Stimulated activated CD4-positive, alpha-beta T cell treated with anti-CD3 and anti-CD28 coated beads, TNF-alpha, amount 100 ng/mL, for 1 hour (primary cell): ENCODE results near the gene ATP2B2.

Experiments
- DNase-seq, 3 donors: peaks; one replicate each; pipeline ENCODE4 v3.0.0-alpha.2; 2020; ENCODE audit warnings: low read depth in 3 of 3, low spot score in 1 of 3

The ATP2B2 gene

GRCh38 chr3:10404377-10404776 is 101.0 kb downstream of the ATP2B2 start:
- no peak for DNase-seq

GRCh38 chr3:10401990-10402761 is 103.2 kb downstream of the ATP2B2 start:
- no peak for DNase-seq

- no peak for DNase-seq
These were observed 104.5 kb downstream of the ATP2B2 start for GRCh38 chr3:10400749-10401495.

GRCh38 chr3:10400050-10400748 is 105.2 kb downstream of the ATP2B2 start:
- DNase-seq: no peak

- DNase-seq: no peak
These were observed 105.8 kb downstream of the ATP2B2 start for GRCh38 chr3:10399634-10400033.

GRCh38 chr3:10398341-10398740 is 107.0 kb downstream of the ATP2B2 start:
- no peak for DNase-seq

GRCh38 chr3:10397879-10398278 is 107.5 kb downstream of the ATP2B2 start:
- DNase-seq: no peak

- no peak for DNase-seq
These were observed 108.5 kb downstream of the ATP2B2 start for GRCh38 chr3:10396931-10397330.

GRCh38 chr3:10396083-10396482 is 109.3 kb downstream of the ATP2B2 start:
- no peak for DNase-seq

GRCh38 chr3:10395671-10396070 is 109.7 kb downstream of the ATP2B2 start:
- peak in 1 of 3 donors; percentile 5 for DNase-seq

GRCh38 chr3:10395196-10395595 is 110.2 kb downstream of the ATP2B2 start:
- DNase-seq: no peak

GRCh38 chr3:10394491-10395025 is 110.8 kb downstream of the ATP2B2 start:
- no peak for DNase-seq

- DNase-seq: no peak
These were observed 111.9 kb downstream of the ATP2B2 start for GRCh38 chr3:10393514-10393913.

- DNase-seq: no peak
These were observed 112.4 kb downstream of the ATP2B2 start for GRCh38 chr3:10392906-10393461.

GRCh38 chr3:10392244-10392643 is 113.1 kb downstream of the ATP2B2 start:
- DNase-seq: no peak

- DNase-seq: no peak
These were observed 114.0 kb downstream of the ATP2B2 start for GRCh38 chr3:10391391-10391790.

GRCh38 chr3:10390641-10391373 is 114.6 kb downstream of the ATP2B2 start:
- no peak for DNase-seq

GRCh38 chr3:10389995-10390394 is 115.4 kb downstream of the ATP2B2 start:
- DNase-seq: no peak

GRCh38 chr3:10389339-10389738 is 116.0 kb downstream of the ATP2B2 start:
- no peak for DNase-seq

- DNase-seq: no peak
These were observed 117.3 kb downstream of the ATP2B2 start for GRCh38 chr3:10387881-10388609.
